Measurements from ENCODE around the gene CEP57L1. TPM values are rescaled to one million over a fixed set of nuclear protein-coding genes. Genes with fewer than 3 reads are reported as not detected.
"Not testable (repeated sequence)": the region's sequence is repeated elsewhere in the genome, so short reads cannot be mapped to it uniquely, and the experiment has no call there.

The CEP57L1 gene
- total RNA-seq, 1 donor from 2014 or later: 11.5 TPM

DNA sequence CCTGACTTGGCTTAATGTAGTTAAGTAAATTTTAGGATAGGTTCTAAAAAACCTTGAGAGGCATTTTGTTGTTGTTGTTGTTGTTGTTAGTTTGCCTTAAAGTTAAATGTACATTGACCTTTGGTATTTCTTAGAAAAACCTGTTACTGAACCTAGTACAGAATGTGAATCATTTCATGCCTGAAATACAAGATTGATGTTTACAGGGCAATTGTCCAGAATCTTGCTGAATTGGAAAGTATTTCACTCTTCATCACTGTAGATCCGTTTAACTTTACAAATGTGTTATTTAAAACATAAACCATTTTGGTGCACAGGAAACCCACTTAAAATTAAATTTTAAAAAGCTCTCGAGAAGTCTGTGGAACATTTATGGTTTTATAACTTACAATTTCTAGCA, 75.0 kb downstream of the CEP57L1 start:
- no peak for DNase-seq (ENCODE audit: low spot score)

DNA sequence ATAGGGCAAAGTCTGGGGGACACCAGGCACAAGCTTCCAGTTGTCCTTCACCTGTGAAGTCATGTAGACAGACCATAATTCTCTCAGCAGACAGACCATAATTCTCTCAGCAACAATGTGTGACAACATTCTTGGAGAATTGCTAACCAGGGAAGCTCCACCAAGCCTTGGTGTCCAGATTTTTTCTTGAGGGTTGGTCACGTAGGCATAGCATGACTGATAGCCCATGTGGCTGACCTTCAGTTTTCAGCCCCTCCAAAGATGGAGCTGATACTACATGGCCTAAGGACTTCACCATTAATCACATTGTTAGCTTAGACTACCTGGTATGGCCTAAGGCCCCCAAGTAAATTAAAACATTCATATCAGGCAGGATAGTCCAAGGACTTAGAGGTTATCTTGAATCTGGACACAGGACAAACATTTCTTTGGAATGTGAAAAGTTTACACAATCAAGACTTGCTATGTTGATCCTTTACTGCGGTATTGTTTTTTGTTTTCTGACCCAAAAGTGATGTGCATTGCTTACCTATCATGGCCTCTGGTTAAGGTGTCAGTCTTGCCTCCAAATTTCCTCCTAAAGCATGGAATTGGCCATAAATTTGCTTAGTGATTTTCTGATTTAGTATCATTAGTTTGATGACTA, 76.9 kb downstream of the CEP57L1 start:
- DNase-seq (ENCODE audit: low spot score): no peak

DNA sequence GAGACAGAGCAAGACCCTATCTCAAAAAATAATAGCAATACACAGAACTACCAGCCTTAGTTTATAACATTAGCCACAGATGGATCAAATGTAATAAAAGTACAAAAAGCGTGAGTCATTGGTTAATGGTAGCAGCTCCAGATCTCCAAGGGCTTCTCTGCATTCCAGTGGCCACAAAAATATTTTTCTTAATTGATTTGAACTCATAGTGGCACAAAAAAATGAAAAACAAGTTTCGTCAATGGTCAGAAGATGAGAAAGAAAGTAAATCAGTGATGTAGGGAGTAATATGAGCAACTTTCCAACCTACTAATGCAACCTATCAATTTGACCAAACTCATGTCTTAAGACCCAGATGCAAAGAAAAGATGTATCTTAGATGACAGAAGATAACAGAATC, 79.6 kb downstream of the CEP57L1 start:
- no peak for DNase-seq (ENCODE audit: low spot score)

DNA sequence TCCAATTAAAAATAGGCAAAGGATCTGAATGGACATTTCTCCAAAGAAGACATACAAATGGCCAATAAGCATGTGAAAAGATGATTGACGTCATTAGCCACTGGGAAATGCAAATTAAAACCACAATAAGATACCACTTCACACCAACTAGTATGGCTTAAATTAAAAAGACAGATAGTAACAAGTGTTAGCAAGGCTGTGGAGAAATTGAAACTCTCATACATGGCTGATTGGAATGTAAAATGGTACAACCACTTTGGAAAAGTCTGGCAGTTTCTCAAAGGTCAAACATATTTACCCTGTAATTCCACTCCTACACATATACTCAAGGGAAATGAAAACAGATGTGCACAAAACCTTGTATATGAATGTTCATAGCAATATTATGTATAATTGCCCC, 83.6 kb downstream of the CEP57L1 start:
- DNase-seq (ENCODE audit: low spot score): no peak

DNA sequence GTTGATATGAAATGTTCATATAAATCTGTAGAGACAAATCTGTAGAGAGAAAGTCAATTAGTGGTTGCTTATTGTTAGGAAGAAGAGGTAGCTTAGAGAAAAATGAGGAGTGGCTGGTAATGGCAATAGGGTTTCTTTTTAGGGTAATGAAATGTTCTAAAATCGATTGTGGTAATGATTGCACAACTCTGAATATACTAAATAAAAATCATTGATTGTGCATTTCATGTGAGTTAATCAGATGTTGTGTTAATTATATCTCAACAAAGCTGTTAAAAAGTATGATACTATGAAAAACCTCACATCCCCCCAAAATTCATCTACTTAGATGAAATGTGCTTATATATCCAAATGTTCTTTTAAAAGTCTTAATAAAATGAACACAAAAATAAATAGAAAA, 84.2 kb downstream of the CEP57L1 start:
- DNase-seq (ENCODE audit: low spot score): no peak

DNA sequence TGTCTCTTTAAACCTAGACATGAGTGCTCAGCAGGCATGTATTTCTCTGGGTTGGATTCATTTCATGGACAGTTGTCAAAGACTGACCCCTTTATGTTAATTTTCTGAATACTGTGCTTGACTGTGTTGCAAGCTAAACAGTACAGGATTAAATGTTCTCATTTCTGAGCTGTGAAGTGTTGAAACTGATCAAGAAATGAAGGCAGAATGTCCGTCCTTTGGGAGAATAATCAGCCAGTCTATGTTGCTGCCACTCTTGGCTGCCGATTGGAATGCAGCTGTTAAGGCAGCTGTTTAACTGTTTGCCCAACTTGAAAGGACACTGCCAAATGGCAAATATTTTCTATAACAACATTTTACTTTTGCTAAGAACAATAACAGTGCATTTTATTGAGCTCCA, 87.3 kb downstream of the CEP57L1 start:
- no peak for DNase-seq (ENCODE audit: low spot score)

DNA sequence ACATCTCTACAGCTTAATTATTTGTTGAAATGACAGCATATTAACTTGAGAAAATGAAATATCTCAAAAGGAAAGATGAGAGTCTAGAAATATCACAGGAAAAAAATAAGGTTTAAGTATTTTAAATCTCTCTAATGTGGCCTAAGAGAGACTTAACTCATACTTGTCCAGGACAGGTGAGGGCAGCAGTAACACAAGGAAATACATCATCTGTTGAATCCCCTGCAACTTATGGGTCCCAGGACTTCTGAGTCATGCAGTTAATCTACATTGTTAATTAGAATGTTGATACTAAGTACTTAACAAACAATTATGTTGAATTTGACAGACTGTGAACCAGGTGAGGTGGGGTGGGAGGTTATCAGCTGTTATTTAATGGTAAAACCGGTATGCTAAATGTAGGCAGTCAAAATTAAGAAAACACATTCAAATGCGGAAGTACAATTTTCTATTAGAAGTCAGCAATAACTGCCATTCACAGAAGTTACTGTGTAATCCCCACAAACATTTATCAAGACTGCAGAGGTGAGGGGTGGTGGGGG, 87.9 kb downstream of the CEP57L1 start:
- no peak for DNase-seq (ENCODE audit: low spot score)

DNA sequence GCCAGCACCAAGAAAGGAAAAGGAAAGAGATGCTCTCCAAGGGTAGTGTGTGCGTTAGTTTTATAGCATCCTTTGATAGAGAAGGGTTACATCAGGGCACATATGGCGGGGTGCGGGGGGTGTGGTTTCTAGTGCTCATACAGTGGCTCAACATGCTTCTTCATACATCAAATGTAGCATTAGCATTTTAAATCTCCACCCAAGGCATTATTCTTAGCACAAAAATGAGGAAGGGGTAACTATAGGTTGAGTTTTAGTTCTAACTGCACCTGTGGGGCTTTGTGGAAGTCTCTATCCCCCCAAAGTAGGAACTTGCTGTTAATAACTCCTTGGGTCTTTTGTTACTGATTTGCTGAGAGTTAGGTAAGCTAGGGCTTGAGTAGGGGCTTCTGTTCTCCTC, 89.3 kb downstream of the CEP57L1 start:
- no peak for DNase-seq (ENCODE audit: low spot score)

DNA sequence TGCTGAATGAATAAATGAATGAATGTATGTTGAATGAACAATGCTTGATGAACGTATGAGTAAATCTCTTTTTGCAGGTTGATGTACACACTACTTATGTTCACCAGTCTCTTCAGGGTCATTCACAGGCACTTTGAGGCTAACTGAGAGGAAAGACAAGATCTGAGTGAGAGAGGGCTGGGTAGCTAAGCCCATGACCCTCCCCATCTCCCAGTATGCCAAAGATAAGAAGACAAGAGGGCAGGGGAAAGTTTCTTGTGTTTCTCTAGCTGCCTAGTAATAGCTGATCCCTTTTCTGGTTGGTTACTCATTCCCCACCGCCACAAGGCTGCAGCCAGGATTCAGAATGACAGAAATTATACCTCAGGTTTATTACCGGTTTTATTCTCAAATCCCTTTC, 90.7 kb downstream of the CEP57L1 start:
- no peak for DNase-seq (ENCODE audit: low spot score)

DNA sequence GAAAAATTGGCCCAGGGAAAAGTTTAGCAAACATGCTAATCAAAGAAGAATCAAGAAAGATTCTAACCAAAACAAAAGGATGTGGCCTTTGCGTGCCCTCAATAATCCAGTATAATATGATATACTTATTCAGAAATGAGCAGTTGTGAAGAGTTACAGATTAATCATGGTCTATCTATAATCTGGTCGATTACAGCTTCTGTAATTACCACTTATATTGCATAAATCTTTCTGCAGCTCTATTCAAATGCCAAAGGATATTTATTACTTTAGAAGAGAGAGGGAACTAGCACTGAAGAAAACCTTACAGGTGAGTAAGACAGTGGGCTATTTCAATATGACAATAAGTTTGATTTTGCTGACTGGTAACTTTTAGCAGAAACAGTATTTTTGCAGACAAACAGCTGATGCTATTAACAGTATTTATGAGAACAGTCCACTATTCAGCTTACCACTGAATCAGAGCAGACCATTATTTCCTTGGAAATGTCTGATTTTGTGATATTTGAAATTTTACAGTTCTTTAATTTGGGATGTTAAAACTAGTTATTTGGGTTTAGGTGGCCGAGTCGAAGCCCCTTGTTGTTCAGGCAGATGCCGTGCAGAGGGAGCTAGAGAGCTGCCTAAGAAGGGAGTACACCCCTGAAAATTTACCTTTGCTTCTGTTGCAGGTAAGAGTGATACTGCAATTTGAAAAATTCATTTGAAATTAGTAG, 92.2 kb downstream of the CEP57L1 start:
- DNase-seq (ENCODE audit: low spot score): peak; percentile 51

DNA sequence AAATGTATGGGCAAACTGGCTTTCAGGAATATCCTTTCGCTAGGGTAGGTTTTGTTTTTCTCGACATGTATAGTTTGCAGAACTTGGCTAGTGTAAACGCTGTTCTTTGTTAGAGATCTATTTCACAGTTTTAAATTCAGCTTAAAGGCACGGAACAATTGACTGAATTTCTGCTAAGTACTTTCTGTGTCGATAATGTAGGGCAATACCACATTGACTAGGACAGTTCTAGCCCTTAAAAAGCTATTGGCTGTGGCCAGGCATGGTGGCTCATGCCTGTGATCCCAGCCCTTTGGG, 92.8 kb downstream of the CEP57L1 start:
- DNase-seq (ENCODE audit: low spot score): no peak

DNA sequence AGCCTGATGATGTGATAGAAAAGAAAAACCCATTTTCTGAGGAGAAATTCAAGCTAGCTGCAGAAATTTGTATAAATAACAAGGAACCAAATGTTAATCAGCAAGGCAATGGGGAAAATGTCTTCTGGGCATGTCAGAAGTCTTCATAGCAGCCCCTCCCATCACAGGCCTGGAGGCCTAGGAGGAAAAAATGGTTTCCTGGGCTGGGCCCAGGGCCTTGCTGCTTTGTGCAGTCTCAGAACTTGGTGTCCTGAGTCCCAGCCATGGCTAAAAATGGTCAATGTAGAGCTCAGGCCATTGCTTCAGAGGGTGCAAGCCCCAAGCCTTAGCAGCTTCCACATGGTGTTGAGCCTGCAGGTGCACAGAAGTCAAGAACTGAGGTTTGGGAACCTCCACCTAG, 96.1 kb downstream of the CEP57L1 start:
- DNase-seq (ENCODE audit: low spot score): not testable (repeated sequence)

DNA sequence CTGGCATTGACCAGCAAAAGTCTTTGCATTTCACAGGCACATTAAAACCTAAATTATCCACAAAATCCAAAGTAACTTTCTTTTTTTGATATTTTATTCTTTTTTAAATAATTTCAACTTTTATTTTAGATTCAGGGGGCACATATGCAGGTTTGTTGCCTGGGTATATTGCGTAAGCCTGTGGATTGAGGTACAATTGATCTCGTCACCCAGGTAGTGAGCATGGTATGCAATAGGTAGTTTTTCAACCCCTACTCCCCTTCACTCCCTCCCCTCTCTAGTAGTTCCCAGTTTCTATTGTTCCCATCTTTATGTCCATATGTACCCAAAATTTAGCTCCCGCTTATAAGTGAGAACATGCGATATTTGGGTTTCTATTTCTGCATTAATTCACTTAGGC, 97.6 kb downstream of the CEP57L1 start:
- no peak for DNase-seq (ENCODE audit: low spot score)

DNA sequence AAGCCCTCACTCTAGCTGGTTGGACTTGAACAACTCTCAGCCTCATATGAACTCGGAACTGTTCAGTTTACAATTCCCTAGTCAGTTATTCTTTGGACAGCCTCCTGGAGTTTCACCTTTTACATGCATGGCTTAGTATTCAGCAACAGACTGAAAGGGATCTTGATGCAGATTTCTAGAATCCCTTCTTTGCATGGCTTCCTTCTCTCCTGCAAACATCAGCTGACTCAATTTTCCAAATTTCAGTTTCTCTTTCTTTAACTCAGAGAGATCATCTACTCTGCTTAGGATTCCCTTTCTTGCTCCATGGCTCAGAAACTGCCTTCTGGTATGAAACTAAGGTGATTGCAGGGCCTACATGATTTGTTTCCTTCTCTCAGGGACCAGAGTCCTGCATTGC, 99.6 kb downstream of the CEP57L1 start:
- no peak for DNase-seq (ENCODE audit: low spot score)

DNA sequence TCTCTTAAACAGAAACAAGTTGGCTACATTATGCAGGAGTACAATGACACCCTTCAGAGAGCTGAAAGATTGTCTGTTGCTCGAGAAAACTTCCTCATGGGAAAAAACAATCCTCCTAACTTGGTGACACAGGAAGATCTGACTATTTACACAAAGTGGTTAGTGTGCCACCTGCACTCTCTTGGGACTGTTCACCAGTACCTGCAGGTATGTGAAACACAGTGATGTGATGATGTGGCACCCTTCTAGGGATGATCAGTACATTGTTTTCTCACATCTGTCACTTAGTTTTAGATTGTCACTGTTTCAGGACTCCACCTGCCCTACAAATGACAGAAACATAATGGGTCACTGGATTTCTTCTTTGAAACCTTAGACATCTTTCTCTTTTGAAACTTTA, 101.8 kb downstream of the CEP57L1 start:
- no peak for DNase-seq (ENCODE audit: low spot score)

DNA sequence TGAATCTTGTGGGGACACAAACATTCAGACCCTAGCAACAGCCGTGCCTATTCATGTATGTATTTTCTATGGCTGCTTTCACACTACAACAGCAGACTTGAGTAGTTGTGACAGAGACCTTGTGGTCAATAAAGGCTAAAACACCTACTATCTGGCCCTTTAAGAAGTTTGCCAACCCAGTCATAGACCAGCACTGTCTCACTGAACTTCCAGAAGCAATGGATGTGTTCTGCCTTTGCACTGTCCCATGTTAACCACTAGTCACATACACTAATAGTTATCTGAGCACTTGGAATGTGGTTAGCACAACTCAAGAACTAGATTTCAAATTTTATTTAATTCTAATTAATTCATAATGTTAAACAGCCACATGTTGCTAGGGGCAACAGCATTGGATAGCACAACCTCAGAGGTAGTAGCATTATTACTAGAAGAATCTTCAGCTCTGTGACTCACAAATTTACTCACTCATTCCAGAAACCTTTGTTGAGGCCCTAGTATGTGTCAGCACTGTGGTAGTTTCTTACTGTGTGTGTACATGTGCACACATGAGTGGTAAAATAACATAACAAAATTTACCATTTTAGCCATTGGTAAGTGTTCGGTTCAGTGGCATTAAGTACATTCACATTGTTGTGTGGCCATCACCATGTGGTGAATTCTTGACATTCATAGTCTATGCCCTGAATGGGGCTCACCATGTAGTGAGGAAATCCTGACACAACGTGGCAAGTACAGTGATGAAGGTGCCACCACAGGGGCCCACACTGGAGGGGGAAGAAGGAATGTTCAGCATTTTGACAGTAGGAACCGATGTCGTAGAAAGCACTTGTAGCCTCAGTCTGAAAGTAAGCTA, 107.3 kb downstream of the CEP57L1 start:
- no peak for DNase-seq (ENCODE audit: low spot score)

DNA sequence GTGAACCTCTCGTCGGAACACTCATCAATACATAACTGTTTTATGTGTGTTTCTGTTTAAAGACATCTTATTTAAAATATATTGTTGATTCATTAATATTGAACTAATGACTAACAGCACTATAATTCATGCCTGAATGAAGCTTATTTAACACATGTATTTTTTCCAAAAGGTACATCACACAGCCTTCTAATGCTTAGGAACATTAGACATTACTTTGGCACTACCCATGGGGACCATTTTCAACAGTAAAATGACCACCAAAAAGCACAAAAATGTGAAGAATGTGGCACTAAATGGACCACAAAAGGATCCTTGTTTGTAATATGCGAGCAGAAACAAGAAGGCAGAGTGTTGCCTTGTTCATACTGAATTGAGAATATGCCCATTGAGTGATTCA, 109.2 kb downstream of the CEP57L1 start:
- DNase-seq (ENCODE audit: low spot score): no peak

DNA sequence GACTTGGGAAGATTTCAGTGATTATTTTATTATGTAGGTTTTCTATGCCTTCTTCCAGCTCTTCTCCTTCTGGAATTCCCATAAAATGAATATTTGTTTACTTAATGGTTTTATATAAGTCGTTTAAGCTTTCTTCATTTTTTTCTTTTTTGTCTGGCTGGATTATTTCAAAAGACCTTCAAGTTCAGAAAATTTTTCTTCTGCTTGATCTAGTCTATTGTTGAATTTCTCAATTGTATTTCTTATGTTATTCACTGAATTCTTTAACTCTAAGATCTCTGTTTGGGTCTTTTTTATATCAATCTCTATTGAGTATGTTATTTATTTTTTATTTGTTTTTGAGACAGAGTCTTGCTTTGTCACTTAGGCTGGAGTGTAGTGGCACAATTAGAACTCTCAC, 117.4 kb downstream of the CEP57L1 start:
- no peak for DNase-seq (ENCODE audit: low spot score)

Other genes with a start within 250 kb of the CEP57L1 start
- 5.8 TPM for gene ARMC2, start 247.1 kb upstream of the CEP57L1 start, total RNA-seq
- gene SESN1, start 661 bp upstream of the CEP57L1 start, total RNA-seq: 33.1 TPM

All from mucosa of gallbladder (tissue), 1 donor.